Stomach (tissue), 4 donors: ENCODE data around the gene IGF1R.

Experiments
- POLR2A ChIP-seq, 4 donors: fragments of 450-650 bp; IDR thresholded peaks; one replicate each; pipeline ENCODE4 v1.6.1; 2016; ENCODE audit warnings: antibody characterized with exemption in 4 of 4, control low read depth in 2 of 4, mild to moderate bottlenecking in 1 of 4, moderate library complexity in 1 of 4
- POLR2AphosphoS5 ChIP-seq, 3 donors: sonication (generic); formaldehyde crosslinking; IDR thresholded peaks; one replicate each; pipeline ENCODE4 v1.6.1; 2016; ENCODE audit warnings: antibody characterized with exemption in 3 of 3
- TF ChIP-seq, protein P1 (sequence below), 7 experiments: fragments of 450-650 bp in 4 of 7; fragments of 200-600 bp in 3 of 7; sonication (generic) in 3 of 7; IDR thresholded peaks; one replicate each; pipeline ENCODE4 v1.5.1; 2016 to 2019; ENCODE audit warnings: antibody characterized with exemption in 7 of 7, control low read depth in 2 of 7, mild to moderate bottlenecking in 1 of 7

DNA sequence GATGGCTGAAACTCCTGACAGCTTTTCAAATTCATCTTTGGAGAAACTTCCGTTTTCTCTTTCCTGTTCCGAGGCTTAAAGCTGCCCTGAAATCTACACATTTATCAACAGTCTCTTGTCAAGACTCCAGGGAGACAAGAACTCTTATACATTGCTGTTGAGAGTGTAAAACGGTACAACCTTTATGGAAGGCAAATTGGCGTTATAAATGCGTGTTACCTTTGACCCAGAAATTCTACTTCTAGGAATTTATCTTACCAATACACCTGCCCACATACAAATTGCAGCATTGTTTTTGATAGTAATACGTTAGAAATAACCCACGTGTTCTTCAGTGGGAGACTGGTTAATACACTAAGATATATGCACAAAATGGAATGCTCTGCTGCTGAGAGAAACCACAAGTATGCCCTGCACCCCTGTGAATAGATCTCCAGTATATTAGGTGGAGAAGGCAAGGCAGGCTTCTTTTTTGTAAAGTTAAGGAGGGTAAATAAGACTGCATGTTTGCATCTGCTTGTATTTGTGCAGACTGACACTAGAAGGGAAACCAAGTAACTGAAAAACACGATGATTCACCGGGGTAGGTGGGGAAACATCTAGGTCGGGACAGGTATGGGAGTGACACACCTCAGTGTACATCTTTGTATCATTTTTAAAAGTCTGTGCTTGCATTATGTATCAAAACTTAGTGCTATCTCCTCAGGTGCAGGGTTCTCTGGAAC lies 97.5 kb downstream of the IGF1R start:
- TF ChIP-seq POLR2A (IDR thresholded peaks at IDR 0.05), result no peak
- TF ChIP-seq, protein P1, sequence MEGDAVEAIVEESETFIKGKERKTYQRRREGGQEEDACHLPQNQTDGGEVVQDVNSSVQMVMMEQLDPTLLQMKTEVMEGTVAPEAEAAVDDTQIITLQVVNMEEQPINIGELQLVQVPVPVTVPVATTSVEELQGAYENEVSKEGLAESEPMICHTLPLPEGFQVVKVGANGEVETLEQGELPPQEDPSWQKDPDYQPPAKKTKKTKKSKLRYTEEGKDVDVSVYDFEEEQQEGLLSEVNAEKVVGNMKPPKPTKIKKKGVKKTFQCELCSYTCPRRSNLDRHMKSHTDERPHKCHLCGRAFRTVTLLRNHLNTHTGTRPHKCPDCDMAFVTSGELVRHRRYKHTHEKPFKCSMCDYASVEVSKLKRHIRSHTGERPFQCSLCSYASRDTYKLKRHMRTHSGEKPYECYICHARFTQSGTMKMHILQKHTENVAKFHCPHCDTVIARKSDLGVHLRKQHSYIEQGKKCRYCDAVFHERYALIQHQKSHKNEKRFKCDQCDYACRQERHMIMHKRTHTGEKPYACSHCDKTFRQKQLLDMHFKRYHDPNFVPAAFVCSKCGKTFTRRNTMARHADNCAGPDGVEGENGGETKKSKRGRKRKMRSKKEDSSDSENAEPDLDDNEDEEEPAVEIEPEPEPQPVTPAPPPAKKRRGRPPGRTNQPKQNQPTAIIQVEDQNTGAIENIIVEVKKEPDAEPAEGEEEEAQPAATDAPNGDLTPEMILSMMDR (IDR thresholded peaks at IDR 0.05), result no peak
- TF ChIP-seq POLR2AphosphoS5 (IDR thresholded peaks at IDR 0.05), result no peak
